ENCODE results near the gene STK32C.
A peak's percentile ranks its signal among the peaks of the same experiment; 100 is the strongest.

Gene STK32C

DNA sequence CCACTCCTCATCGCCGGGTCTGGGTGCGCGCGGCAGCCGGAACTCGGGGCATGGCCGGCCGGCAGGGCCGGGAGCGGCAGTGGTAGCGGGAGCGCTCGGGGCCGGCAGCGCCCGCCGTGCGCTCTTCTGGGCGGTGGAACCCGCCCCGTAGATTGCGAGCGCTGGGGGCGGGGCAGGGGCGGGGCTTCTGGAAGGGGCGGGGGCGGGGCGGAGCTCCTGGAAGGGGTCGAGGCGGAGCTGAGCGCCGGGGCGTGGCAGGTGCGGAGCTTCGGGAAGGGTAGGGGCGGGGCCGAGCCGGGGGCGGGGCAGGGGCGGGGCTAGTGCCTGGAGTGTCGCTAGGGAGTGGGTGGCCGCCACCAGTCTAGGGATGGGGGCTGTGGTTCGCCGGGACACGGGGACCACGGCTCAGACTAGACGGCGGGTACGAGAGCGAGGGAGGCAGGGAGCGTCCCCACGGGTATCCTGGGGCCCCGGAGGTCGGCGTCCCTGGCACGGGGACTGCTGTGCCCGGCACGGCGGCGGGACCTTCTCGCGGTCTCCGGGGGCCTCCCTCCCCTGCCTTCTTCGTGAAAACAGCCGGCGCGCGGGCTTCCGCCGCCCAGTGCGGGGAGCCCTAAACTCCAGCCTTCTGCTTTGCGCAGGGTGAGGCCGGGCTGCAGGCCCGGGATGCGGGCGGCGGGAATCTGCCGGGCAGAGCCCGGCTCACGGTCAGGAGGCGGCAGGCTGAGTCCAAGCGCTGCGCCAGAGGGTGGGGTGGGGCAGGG lies at the start of gene STK32C:
Gene STK32C, minus strand, starts transcription at position 128 of the 764 bp plus-strand sequence. Its CDS starts 117 bp downstream, at position 11.
- peak; percentile 84 to 89 (median 86) for DNase-seq (ENCODE audit: low read depth in 4 of 4, low spot score in 1 of 4)

DNA sequence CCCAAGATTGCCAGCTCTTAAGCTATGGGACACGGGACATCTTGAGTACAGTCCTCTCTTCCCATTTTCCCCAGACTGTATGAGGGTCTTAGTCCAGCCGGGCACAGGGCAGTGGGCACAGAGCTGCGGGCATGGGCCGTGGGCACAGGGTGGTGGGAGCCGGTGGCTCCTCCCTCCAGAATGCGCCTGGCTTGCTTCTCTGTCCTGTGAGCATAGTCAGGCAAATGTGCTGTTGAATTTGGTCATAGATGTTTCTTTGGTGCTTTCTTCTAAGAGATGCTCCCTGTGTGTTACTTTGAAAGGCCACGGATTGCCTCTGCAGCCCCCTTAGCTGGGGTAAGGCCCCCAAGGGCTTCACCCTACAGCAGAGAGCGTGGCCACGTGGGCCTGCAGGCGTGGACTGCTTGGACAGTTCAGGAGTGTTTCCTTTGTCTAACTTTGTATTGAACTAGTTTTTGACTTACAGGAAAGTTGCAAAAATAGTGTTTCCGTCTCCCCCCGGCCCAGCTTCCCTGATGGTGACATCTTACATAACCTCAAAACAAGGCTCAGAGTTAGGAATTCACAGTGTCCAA lies 49.0 kb upstream of the STK32C start:
- DNase-seq (ENCODE audit: low read depth in 4 of 4, low spot score in 1 of 4), result no peak

DNA sequence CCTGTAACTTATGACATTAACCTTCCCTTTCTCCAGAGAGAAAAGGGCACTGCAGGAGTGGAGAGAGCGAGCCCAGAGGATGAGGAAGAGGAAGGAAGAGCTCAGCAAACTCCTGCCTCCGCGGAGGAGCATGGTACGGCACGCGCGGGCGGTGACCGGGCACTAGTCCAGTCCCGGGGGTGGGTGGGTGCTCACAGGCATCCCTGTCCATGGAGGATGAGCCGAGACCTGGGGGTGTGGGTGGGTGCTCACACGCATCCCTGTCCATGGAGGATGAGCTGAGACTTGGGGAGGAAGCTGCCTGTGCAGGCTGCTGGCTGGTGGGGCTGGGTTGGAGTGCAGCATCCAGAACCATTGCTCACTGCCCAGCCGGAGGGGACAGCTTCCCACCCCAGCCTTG lies 48.0 kb upstream of the STK32C start:
- DNase-seq (ENCODE audit: low read depth in 4 of 4, low spot score in 1 of 4), result no peak

DNA sequence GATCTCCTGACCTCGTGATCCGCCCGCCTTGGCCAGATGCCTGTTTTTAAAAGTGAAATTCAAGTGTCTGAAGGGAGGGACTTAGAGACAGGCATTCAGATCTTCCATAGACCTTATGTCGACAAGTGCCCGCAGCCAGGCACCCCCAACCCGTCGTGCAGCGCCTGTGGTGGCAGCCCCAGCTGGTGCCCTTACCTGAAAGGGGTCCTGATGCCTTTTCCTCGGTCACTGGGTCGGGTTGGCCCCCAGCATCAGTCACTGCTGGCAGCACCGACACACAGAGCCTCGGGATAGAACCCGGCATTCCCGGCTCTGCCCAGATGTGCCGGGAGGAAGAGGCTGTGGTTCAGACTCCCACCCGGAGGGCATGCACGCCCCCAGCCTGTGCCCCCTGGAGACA lies 47.5 kb upstream of the STK32C start:
- no peak for DNase-seq (ENCODE audit: low read depth in 4 of 4, low spot score in 1 of 4)

DNA sequence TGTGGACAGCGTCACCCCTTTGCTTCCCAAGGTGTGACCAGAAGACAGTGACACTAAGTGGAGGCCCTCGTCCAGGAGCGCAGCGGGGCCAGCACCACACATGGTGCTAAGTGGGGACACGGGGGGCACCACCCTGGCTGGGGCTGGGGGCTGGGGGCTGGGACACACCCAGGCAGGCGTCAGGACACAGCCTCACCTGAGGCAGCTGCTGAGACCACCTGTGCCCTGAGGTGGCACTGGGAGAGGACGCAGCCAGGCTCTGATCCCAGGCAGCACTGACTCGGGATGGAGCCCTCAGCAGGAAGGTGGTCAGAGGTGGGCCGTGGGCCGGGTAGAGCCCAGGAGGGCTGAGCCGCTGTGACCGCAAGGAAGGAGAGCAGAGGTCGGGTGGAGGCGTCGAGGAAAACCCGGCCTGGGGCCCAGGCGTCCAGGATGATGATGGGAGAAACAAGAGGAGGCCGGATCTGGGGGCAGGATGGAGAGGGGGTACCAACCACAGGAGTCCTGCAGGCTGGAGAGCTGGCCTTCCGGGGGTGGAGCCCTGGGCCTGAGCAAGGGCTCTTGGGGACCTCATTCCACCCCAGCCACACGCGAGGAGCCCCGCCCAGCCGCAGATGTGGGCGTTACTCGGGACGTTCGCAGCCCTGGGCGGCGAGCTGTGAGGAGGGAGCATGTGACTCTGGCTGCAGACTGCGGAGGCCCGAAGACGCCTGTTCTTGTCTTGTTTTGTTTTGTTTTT lies 46.8 kb upstream of the STK32C start:
- no peak for DNase-seq (ENCODE audit: low read depth in 4 of 4, low spot score in 1 of 4)

DNA sequence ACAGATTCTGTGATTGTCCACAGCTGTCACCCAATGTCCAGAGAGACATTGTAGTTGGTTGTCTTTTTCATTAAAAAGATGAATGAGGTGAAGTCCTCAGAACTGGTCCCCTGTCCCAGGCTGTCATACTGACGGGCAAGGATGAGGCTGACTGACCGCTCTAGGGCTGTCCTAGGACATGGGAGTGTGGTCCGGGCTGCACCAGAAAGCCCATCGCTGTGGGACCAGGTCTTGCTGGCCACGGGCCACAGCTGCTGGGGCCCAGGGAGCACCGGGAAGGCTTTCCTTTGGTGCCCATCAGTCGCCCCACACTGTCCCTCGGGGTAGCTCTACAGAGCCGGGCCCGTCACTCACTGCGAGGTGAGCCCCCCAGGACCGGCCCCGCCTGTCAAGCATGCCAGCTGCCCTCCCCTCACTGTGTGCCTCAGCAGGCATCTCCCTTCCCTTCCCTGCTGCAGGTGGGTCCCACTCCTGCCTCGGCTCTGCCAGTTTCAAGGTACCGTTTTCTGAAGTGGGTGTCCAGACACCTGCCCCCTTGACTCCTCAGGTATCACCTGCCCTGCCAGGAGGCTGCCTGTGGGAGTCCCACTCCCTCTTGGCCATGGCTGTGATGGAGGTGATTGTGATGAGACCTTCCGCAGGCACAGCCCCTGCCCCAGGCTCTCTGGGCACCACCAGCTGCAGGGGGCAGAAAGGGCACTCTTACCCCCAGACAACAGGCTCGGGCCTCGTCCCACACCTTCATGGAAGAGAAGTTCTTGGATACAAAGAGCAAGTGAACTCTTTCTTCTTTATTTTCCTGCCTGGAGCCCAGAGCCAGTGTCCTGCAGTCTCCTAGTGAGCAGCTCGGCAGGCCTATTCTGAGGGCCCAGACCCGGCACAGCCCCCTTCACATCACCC lies 46.0 kb upstream of the STK32C start:
- no peak for DNase-seq (ENCODE audit: low read depth in 4 of 4, low spot score in 1 of 4)

DNA sequence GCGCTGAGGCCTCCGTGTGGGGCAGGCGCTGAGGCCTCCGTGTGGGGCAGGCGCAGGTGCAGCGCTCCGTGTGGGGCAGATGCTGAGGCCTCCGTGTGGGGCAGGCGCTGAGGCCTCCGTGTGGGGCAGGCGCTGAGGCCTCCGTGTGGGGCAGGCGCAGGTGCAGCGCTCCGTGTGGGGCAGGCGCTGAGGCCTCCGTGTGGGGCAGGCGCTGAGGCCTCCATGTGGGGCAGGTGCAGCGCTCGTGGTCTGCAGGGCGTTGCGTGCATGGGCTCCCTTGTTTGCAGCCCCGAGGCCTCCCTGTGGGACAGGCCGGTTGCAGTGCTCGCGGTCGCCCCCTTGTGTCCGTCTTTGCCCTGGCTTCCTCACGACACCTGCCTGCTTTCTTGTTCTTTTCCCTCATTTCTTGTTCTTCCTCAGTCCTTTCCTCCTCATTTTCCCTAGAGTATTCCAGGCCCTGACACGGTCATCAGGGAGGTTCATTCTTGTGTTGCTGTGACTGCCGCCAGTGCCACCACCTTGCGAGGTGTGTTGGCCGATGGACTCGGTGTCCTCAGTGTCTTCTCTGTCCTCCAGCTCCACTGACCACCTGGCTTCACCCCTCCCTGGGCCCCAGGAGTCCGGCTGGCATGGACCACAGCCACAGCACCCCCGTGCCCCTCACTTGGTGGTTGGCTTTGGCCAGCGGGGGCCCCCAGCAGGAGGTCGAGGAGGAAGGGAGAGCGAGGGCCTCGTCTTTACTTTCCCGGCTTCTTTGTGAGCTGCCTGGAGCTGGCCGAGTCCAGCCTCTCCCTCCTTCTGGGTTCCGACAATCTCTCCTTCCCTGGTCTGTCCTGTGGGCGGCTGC lies 44.9 kb upstream of the STK32C start:
- peak; percentile 61 to 80 (median 64) for DNase-seq (ENCODE audit: low read depth in 4 of 4, low spot score in 1 of 4)

DNA sequence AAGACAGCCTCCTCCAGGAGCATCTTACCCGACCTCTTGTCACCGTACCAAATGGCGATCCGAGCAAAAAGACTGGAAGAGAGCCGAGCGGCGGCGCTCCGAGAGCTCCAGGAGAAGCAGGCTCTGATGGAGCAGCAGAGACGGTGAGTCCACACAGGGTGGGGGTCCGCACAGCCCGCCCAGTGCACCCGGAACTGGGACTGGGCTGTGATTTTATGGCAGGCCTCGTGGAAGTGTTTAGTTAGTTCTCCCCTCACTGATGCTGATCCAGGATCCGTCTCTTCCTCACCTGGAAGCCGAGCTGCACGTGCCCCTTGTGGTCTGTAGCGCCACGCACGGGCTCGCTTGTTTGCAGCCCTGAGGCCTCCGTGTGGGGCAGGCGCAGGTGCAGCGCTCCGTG lies 43.9 kb upstream of the STK32C start:
- DNase-seq (ENCODE audit: low read depth in 4 of 4, low spot score in 1 of 4), result no peak

DNA sequence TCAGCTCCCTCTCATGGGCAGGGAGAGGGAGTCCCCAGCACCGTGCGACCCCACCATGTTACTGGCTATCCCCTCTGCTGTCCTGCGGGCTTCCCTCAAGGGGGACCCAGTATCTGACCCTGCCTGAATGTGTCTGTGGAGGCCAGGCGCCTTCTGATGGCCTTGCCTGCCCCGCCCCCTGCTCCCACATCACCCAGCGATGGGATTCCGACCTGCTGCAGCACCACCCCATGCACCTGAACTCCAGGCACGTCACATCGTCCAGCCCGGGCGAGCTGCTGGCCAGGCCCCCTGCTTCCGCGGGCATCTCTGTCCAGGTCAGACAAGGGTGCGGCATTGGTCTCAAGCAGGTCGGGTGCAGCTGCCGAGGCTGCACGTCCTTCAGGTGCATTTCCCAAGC lies 43.2 kb upstream of the STK32C start:
- DNase-seq (ENCODE audit: low read depth in 4 of 4, low spot score in 1 of 4), result no peak

DNA sequence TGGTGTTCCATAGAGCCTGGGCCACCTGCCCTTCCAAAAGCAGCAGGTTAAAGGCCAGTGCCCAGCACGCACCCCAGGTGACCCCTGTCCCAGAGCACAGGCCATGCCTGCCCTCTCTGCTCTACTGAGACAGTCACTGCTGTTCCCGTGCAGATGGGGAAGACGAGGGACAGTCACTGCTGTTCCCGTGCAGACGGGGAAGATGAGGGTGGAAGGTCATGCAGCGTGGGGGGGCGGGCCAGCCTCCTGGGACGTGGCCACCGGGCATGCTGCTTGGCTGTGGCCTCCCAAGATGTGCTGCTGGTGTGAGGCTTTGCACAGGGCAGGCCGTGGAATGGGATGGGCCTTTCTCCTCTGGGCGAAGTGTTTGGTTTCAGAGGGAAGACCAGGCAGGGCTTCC lies 42.6 kb upstream of the STK32C start:
- no peak for DNase-seq (ENCODE audit: low read depth in 4 of 4, low spot score in 1 of 4)

DNA sequence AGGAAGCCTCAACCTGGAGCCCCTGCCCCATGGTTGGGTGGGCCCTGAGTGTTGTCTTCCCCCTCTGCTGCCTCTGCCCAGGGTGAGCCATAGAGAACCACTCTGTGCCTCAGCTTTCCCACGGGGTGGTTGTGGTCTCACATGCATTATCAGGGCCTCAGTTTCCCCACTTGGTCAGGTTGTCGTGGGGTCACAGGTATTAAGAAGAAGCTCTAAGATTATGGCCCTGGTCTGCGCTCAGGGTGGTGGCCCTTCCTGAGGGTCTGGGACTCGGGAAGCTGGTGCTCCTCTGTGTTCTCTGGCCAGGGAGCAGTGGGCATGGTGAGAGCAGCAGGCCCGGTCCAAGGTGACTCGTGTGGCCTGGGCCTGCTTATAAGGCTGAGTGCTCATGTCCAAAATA lies 42.0 kb upstream of the STK32C start:
- DNase-seq (ENCODE audit: low read depth in 4 of 4, low spot score in 1 of 4), result no peak

DNA sequence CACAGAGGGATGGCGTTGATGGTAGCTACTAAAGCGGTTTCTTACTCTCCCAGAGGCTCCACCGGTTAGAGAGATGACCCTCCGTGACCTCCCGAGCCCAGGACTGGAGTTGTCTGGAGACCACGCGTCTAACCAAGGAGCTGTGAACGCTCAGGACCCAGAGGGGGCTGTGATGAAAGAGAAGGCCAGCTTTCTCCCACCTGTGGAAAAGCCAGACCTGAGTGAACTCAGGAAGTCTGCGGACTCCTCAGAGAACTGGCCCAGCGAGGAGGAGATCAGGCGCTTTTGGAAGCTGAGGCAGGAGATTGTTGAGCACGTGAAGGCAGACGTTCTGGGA lies 40.1 kb upstream of the STK32C start:
- DNase-seq (ENCODE audit: low read depth in 4 of 4, low spot score in 1 of 4), result no peak

DNA sequence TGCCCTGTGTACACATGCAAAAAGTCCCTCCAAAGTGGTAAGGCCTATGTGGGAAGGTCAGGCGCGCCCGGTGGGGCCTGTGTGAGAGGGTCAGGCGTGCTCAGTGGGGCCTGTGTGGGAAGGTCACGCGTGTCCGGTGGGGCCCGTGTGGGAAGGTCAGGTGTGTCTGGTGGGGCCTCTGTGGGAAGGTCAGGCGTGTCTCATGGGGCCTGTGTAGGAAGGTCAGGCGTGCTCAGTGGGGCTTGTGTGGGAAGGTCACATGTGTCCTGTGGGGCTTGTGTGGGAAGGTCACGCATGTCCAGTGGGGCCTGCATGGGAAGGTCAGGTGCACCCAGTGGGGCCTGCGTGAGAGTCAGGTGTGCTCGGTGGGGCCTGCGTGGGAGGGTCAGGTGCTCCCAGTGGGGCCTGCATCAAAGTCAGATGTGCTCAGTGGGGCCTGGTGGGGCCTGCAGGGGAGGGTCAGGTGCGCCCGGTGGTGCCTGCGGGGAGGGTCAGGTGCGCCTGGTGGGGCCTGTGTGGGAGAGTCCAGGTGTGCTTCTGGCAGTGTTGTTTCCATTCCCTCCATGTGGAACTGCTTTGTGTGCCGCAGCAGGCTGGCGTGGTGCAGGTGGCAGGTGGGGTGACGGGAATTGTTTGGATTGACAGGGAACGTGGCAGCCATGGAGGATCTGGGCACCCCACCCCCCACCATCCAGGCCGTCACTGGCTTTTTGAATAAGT lies 39.6 kb upstream of the STK32C start:
- no peak for DNase-seq (ENCODE audit: low read depth in 4 of 4, low spot score in 1 of 4)

DNA sequence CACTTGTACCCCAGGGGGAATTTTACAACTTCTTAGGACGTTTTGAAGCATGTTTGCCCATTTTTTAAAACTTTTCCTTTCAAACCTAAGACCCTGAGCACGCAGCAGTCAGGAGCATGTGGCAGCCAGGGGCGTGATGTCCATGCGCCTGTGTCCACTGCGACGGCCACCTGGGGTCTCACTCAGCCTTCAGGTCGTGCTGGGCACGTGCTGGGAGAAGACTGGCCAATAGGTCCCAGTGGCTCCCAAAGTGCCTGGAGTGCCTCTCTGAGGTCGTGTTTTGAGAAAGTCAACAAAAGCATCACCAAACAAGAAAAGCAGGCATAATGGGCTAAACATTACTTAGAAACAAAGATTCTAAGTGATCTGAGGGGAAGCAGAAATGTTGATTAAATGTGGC lies 39.1 kb upstream of the STK32C start:
- DNase-seq (ENCODE audit: low read depth in 4 of 4, low spot score in 1 of 4), result no peak

DNA sequence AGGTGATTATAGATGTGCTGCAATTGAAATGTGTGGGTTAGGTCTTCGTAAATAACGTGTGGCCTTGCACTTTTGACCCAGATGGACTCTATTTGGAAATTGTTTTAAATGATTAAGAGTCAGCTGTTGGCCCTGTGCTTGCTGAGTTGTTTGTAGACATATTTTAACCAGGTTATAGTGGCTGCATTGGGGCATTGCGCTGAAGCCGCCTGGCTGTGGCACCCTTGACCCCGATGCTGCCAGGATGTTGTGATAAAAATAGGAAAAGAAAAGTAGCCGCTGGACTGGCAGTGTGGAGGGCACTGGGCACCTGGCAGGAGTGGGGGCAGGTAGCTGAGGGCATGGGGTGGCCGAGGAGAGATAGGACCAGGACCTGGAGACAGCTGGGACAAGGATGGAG lies 37.6 kb upstream of the STK32C start:
- no peak for DNase-seq (ENCODE audit: low read depth in 4 of 4, low spot score in 1 of 4)

DNA sequence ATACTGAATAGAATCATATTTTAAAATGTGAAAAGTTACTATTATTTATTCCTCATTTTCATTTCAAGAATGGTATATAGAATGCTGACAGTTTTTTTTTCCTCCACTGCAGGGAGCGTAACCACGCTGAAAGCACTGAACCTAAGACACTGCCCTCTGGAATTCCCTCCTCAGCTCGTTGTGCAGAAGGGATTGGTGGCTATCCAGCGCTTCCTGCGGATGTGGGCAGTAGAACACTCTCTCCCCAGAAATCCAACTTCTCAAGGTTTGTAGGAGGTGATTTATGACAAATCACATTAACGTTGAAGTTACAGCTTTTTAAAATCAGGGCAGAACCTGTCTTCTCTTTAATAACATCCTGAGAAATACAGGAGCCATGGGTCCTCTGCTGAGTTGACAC lies 36.6 kb upstream of the STK32C start:
- no peak for DNase-seq (ENCODE audit: low read depth in 4 of 4, low spot score in 1 of 4)

DNA sequence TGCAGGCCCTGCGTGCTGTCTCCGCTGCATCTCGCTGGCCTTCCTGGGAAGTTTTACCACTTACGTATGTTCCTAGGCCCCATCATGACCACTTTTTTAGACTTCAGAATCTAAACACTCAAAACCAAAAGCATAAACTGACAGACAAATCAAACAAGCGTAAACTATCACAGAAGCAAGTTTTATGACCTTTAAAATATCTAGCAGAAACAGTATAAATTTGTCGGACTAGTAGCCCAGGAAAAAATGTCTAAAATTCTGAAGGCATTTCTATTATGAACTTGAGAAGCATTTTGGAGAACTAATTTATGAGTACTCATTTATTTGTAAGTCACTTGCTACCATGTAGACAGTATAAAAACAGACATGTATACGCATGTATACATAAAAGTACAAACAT lies 34.8 kb upstream of the STK32C start:
- DNase-seq (ENCODE audit: low read depth in 4 of 4, low spot score in 1 of 4), result no peak

DNA sequence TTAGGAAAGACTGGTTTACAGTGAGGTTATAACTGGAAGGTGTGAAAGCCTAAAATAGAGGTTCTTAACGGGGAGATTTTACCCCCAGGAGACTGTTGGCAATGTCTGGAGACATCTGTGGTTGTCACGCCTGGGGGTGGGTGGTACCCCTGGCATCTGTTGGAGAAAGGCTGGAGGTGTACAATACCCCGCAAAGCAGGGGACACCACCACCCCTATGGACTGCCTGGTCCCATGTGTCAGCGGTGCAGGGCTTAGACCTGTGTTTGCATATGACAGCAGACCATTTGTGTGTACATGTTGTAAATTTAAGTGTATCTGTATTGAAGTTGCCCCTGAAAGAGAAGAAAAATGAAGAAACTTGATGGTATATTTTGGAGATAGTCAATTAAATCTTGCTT lies 34.0 kb upstream of the STK32C start:
- no peak for DNase-seq (ENCODE audit: low read depth in 4 of 4, low spot score in 1 of 4)

DNA sequence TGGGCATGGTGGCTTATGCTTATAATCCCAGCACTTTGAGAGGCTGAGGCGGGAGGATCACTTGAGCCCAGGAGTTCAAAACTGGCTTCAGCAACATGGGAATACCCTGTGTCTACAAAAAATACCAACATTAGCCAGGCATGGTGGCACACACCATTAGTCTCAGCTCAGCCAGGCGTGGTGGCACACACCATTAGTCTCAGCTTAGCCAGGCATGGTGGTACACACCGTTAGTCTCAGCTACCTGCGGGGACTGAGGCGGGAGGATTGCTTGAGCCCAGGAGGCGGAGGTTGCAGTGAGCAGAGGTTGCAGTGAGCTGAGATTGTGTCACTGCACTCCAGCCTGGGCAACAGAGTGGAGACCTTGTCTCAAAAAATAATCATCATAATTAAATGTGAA lies 33.3 kb upstream of the STK32C start:
- no peak for DNase-seq (ENCODE audit: low read depth in 4 of 4, low spot score in 1 of 4)

DNA sequence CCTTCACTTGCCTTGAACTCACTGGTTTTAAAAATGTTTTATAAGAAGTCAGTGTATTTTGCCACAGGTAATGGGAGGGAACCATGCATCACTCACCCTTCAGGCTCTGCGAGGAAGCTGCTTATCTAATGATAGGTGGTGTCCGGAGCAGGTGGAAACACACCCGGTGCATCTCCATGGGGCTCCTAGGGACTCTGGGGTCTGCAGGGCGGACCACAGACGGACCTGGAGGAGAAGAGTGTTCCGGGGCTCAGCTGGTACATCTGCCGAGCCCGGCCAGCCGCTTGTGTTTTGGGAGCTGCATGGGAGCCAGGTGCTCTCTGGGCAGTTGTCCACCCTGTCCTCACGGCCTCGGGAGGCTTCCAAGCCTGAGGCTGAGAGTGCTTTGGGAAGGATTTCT lies 31.5 kb upstream of the STK32C start:
- no peak for DNase-seq (ENCODE audit: low read depth in 4 of 4, low spot score in 1 of 4)

Data from stimulated activated CD4-positive, alpha-beta T cell treated with anti-CD3 and anti-CD28 coated beads, Interleukin-1b, Interleukin-23, amount 100 ng/mL, for 24 hours (primary cell).